ENCODE results near the gene METTL24.
"Not testable (repeated sequence)": the region's sequence is repeated elsewhere in the genome, so short reads cannot be mapped to it uniquely, and the experiment has no call there.

The METTL24 gene

DNA sequence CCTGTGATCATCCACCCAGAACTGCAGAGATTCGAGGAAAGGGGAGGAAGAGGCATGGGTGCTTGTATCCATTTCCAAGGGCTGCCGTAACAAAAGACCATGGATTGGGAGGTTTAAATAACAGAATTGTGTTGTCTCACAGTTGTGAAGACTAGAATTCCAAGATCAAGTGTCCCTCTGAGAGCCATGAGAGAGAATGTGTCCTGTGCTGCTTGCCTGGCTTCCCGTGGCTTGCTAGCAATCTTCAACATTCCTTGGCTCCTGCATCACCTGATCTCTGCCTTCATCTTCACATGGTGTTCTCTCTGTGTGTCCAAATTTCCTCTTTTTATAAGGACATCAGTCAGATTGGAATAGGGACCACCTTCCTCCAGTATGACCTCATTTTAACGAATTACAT, 108.1 kb downstream of the METTL24 start:
- no peak for DNase-seq

DNA sequence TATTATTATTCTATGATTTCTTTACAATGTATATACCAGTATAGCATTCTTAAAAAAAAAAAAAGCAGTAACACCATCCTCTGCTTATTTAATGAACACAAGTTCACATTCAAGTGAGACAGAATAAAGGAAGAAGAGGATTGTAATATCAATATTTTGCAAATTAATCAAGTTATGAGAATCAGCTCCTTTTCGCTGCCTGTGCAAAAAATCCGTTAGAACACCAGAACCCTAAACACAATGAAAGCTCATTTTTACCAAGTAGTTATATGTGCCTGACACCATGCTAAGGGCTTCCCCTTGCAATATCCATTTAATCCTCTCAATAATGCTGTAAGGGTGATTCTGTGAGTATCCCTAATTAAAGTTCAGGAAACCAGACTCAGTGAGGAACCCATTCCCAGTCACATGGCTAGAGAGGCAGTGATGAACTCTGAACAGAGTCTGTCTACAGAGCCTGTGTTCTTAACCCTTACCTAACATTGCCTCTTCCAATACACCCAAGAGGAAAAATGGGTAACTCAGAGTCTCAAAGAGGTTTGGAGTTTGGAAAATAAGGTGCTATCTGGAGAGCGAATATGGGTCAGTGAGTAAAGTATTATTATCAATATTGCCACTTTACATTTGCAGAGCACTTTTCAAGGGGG, 111.1 kb downstream of the METTL24 start:
- no peak for DNase-seq

DNA sequence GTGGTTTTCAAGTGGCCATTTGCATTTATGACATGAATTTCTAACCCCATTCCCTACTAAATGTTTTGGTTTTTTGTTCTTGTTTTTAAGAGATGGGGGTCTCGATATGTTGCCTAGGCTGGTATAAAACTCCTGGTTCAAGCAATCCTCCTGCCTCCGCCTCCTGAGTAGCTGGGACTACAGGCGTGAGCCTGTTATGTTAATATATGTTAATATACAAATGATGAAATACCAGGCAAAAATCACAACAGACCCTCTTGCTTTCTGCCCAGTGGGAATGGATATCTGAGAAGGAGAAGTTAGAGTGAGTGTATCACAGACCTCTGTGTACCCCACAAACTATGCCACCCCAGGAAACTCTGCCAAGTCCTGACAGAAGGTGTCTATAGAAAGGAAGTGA, 111.8 kb downstream of the METTL24 start:
- no peak for DNase-seq

DNA sequence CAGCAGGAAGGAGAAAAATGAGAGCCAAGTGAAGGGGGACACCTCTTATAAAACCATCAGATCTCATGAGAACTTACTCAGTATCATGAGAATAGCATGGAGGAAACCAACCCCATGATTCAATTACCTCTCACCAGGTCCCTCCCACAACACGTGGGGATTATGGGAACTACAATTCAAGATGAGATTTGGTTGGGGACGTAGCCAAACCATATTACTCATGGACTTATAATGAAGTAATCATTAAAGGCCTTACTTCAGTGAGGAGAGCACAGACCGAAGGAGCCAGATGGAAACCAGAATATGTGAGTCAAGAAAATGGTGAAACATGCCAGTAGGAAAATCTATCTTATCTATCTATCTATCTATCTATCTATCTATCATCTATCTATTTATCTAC, 113.5 kb downstream of the METTL24 start:
- not testable (repeated sequence) for DNase-seq

DNA sequence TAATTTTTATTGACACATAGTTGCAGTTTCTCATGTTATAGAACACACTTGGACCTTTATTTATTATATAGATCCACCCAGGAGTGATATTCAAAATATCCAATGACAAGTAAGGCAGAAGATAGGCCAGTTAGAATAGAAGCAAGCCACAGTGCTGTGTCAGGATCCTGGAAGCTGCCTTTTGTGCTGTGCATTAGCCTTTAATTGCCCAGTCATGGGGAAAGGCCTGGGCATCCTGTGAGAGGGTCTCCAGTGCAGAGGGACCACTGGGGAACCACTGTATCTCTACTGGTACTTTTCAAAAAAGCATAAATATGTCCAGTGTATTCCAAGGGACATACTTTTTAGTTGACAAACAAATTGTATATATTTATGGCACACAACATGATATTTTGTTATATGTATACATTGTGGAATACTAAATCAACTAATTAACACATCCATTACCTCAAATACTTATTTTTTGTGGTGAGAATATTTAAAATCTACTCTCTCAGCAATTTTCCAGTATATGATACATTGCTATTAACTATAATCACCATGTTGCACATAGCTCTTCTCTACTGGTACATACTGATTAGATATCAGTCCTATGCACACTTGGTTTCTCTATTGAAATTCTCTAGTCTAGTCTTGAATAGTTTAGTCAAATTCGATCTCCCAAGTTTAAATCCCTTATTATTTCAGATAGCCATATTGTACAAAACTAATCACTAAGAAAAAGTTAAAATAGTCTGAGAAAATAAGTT, 118.4 kb downstream of the METTL24 start:
- DNase-seq: no peak

DNA sequence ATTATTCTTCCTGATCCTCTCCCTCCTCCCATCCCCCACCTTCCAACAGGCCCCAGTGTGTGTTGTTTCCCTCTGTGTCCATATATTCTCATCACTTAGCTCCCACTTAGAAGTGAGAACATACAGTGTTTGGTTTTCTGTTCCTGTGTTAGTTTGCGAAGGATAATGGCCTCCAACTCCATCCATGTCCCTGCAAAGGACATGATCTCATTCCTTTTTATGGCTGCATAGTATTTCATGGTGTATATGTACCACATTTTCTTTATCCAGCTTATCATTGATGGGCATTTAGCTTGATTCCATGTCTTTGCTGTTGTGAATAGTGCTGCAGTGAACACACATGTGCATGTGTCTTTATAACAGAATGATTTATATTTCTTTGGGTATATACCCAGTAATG, 122.1 kb downstream of the METTL24 start:
- DNase-seq: not testable (repeated sequence)

DNA sequence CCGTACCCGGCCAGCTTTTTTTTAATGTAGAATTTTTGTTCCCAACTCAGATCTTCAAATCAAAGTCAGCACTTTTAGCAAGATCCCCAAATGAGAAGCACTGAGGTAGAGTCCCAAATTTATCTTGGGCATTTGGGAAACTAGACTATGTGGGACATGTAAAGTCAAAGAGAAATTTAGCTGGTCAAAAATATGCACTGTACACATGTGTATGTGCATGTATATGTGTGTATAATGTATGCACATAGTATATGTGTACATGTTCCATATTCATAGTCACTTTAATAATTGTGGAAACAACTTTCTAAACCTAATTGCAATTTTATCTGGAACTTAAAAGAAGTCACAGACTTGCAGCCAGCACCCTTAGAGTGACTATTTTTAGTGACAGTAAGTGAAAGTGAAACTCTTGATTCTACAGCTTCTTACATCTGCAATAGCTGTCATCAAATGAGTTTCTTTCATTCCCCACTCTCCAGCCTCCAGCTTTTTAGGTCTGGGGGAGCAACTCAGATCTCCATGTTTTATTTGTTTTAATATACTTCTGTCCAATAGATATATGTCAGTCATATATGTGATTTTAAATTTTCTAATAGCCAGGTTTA, 124.3 kb downstream of the METTL24 start:
- no peak for DNase-seq

DNA sequence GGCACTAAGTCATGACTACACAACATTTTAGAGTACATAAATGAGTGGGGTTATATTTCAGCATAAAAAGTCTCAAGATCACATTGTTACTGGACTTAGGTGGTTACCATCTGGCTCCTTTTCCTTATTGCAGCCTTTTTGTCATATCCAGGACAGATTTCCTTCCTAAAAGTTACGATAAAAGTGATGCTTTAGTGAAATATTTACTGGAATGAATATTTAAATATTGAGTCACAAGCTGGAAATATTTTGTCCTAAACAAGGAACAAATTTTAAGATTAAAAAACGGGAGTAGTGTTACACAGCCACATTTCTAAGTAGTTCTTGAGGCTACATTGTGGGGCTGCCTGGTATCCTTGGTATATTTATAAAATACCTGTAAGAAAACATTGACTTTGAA, 125.7 kb downstream of the METTL24 start:
- DNase-seq: no peak

DNA sequence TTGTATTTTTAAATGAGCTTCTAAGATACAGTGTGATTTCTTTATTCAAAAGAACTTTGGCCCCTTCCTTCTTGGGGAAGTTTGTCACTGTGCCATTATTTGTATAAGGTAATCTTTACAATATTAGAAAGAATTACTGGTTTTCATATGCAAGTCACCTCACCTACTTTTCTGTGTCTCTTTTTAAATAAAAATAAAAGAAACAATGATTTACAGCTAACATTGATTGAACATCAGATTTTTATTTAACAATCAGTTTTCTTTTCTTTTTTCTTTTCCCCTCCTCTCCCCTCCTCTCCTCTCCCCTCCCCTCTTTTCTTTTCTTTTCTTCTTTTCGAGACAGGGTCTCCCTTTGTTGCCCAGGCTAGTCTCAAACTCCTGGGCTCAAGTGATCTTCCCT, 131.9 kb downstream of the METTL24 start:
- no peak for DNase-seq

DNA sequence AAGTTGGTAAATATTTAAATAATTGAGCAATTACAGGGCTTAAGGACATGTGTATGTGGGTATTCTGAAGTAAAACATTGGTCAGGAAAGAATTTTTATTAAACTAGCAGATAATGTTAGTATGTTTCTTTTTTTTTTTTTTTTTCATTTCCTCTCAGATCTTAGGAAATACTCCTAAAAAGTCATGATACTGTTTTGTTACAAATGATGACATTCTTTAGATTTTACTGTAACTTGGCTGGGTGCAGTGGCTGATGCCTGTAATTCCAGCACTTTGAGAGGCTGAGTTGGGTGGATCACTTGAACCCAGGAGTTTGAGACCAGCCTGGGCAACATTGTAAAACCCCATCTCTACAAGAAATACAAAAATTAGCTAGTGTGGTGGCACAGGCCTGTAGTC, 136.4 kb downstream of the METTL24 start:
- DNase-seq: no peak

DNA sequence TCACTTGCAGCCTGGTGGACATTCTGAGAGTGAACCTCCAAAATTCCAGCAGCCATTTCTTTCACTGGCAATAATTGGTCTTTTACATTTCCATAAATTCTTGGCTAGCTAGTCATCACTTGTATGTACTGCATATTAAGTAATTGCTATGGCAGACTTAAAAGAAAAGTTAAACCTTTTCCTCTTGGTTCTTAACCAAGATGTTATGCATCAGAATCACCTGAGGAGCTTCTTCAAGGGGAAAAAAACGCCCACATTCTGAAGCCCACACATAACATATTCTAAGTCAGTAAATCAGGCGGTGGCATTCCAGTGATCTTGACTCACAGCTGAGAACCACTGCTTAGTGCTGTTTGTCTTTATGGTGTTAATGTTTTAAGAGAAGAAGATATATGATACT, 140.9 kb downstream of the METTL24 start:
- DNase-seq: no peak

DNA sequence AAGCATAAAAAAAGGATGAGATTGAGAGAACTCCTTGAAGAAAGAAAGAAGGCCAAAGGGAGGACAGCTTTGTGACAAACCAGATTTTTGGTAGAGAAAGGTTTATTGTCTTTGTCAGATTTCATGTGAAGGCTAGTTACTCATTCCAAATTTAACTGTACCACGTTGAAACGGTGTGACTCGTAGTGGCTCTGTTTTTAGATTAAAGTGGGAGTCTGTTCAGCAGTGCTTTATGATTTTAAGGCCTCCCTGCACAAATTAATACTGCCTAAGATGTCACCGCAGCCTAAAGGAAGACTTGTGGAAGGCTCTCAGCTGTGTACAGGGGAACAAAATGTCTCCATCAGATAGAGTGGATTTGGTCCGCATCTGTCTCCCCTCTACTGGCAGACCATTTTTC, 142.0 kb downstream of the METTL24 start:
- DNase-seq: no peak

DNA sequence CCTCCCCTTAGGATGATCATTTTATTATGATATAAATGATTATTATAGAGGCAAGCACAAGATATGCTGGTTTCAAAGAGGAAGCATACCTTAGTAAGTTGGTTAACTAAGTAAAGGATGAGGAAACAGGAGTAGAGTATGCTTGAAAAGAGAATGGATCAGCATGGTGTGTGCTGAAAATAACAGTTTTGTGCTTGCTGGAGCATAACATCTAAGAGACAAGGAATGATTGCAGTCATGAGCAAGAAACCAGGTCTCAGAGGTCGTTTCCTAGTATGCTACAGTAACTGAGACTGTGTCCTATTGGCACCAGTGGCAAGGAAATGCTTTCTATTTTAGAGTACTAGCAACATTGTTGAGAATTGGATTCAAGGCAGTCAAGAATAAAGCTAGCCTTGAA, 143.8 kb downstream of the METTL24 start:
- no peak for DNase-seq

DNA sequence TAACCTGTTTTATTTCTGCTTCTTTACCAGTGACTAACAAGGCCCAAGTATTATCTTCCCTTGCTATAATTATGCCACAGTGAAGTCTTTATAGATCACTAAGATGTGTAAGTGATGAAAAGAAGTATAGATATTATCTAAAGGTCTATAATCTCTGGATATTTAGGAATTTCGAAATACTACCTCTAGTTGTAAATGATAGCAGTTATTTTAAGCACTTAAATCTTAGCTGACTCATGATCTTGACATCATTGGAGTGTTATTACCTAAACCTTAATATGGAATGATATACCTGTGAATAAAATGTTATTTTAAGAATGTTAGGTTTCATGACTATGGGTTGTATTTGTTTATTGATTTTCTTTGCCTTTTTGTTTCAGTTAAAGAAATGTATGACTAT, 146.4 kb downstream of the METTL24 start:
- DNase-seq: no peak

DNA sequence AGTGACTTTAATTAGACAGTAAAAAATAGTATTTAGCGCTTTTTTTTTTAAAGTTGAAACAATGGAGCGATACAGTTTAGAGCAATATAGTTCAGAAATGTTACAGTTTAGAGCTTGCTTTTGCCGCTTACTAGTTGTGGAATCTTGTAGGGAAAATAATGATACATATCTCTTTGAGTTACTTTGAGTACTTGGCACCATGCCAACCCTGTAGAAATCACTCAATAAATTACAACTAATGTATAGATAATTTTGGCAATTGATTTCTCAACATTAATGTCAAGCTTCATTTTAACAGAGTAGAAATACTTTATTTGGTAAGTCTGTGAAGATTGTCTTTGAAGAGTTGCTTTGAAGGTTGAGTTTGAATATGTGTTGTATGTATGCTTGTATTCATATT, 150.5 kb downstream of the METTL24 start:
- DNase-seq: no peak

DNA sequence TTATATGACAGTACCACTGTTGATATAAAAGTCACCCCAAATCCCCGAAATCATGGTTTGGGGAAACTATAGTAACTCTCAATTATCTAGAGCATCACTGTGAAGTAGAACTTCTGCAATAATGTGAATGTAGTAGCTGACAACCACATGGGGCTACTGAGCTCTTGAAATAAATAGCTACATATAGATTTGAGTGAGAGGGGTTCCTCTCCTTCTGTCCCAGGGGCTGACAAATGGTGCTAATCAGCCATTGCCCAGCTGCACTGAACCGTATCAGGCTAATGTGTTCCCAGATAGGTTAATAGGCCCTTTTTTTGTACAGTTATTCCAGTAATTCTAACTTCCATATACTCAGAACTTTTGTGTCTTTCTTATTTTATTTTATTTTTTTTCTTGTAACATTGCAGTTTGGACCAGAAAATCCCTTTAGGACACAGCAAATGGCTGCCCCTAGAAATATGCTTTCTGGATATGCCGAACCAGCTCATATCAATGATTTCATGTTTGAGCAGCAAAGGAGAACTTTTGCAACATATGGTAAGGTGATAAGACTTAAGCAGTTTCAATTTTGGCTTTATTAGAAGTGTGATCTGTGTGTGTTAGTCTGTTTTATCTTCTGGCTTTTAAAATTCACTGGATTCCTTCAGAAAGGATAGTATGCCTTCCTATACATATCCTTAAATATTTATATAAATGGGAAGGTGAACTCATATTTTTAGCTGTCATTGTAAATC, 156.8 kb downstream of the METTL24 start:
- no peak for DNase-seq

DNA sequence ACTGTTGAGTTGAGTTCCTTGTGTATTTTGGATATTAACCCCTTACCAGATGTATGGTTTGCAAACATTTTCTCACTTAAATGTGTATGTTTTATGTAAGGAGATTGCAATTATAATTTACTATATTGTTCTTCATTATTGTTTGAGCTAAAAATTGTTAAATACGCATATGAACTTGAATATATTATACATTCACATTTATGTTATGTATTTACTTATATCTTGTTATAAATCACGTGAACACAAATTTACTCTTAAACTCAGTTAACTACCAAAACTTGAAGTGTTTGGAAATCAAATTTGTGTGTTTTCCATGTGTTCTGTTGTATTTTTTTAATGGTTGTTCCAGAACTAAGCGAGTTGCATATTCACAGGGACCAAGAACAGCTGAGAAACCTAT, 159.6 kb downstream of the METTL24 start:
- DNase-seq: no peak

DNA sequence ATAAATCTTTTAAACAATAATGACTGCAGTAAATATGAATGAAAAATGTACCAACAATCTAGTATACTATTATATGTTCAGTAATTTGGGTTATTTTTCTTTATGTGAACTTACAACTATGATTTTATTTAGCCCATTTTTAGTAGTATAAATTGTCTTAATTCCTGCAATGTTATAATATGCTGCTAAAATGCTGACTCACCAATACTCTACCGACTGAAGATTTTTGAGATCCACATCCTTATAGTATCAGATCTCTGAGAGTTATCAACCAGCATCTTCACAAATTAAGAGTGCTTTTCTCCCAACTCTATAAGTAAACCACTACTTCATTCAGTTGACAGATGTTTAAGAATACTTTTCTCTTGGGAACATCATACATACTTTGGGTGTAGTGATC, 161.3 kb downstream of the METTL24 start:
- no peak for DNase-seq

DNA sequence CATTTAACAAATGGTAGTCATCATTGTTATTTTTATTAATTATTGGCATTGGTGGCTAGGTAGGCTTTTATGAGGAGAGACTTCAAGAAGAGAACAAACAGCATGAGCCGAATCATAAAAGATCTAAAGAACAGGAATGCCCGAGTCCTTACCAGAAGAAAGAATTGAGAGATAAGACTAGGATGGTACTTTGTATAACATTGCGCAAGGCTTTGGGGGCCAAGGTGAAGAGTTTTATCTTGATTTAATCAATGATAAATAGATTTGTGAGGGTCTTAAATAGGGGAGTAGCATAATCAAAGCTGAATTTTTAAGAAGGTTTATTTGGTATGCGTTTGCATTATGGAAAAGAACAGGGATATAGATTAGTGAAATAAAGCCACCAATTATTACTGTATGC, 162.5 kb downstream of the METTL24 start:
- no peak for DNase-seq

Data from stimulated activated CD4-positive, alpha-beta T cell treated with anti-CD3 and anti-CD28 coated beads, Interleukin-2, amount 100 ng/mL, for 48 hours (primary cell).